IMR-90 (cell line): ENCODE measurements around the gene C15orf39. TPM values are rescaled to one million over a fixed set of nuclear protein-coding genes. Genes with fewer than 3 reads are reported as not detected.

Experiments
- ATAC-seq: fragments of 200-7000 bp; cut with Tn5 transposase; 2 replicates; pipeline ENCODE4 v1.9.1; 2020; ENCODE audit warnings: low read depth, mild to moderate bottlenecking, moderate library complexity
- BruUV-seq: library from RNA; stranded (reverse); fragments of 400-500 nt; replicated peaks from 2 replicates; lab custom pipeline; 2021; lab: Mats Ljungman, UMichigan
- CTCF ChIA-PET: fragments of 300-600 bp; formaldehyde crosslinking; extraction: SDS; loops from one replicate; lab custom pipeline; 2021; ENCODE audit warnings: antibody characterized with exemption; lab: Yijun Ruan, JAX
- POLR2A ChIA-PET: fragments of 300-600 bp; sonication (Branson Sonifier 250); formaldehyde crosslinking; loops from one replicate; lab custom pipeline; 2022; ENCODE audit warnings: antibody characterized with exemption; ENCODE audit not compliant: unreplicated experiment; lab: Charles Lee
- DNase-seq: peaks from one replicate; pipeline ENCODE4 v3.0.0; 2013
- H2AFZ ChIP-seq: replicated peaks from 2 replicates; pipeline ENCODE3; 2013; ENCODE audit warnings: low read length, mild to moderate bottlenecking; ENCODE audit not compliant: poor library complexity
- H2AK5ac ChIP-seq: 2 replicates; pipeline ENCODE4 v1.6.1; 2013; ENCODE audit warnings: low read depth, low read length, inconsistent platforms
- H2AK9ac ChIP-seq: replicated peaks from 2 replicates; pipeline ENCODE3; 2013; ENCODE audit warnings: mild to moderate bottlenecking, low read depth, low read length, moderate library complexity; ENCODE audit not compliant: poor library complexity
- H2BK120ac ChIP-seq: 2 replicates; pipeline ENCODE4 v1.6.1; 2013; ENCODE audit warnings: low read depth, low read length, inconsistent platforms
- H2BK15ac ChIP-seq: 3 replicates; pipeline ENCODE4 v1.6.1; 2013; ENCODE audit warnings: low read depth, low read length, inconsistent platforms
- H2BK20ac ChIP-seq: 2 replicates; pipeline ENCODE4 v1.6.1; 2013; ENCODE audit warnings: low read depth, mild to moderate bottlenecking, inconsistent platforms, low read length, moderate library complexity
- H2BK5ac ChIP-seq: 2 replicates; pipeline ENCODE4 v1.6.1; 2013; ENCODE audit warnings: mild to moderate bottlenecking, low read depth, low read length, inconsistent platforms; ENCODE audit not compliant: poor library complexity, severe bottlenecking
- H3K14ac ChIP-seq: replicated peaks from 2 replicates; pipeline ENCODE4 v1.6.1; 2013; ENCODE audit warnings: low read depth, low read length, inconsistent platforms
- H3K18ac ChIP-seq: 2 replicates; pipeline ENCODE4 v1.6.1; 2013; ENCODE audit warnings: low read depth, low read length, control low read depth
- H3K23ac ChIP-seq: 2 replicates; pipeline ENCODE4 v1.6.1; 2013; ENCODE audit warnings: low read depth, low read length, inconsistent platforms
- H3K27ac ChIP-seq: 2 replicates; pipeline ENCODE4 v1.5.1; 2013; ENCODE audit warnings: mild to moderate bottlenecking, control low read depth, low read length; ENCODE audit not compliant: insufficient read depth
- H3K27me3 ChIP-seq: 2 replicates; pipeline ENCODE4 v1.6.1; 2013; ENCODE audit warnings: low read length; ENCODE audit not compliant: control insufficient read depth, insufficient read depth
- H3K36me3 ChIP-seq: 2 replicates; pipeline ENCODE4 v1.6.1; 2013; ENCODE audit warnings: low read length, mixed read lengths; ENCODE audit not compliant: control insufficient read depth, insufficient read depth
- H3K4ac ChIP-seq: 2 replicates; pipeline ENCODE4 v1.6.1; 2013; ENCODE audit warnings: low read depth, low read length, inconsistent platforms
- H3K4me1 ChIP-seq: 2 replicates; pipeline ENCODE4 v1.6.1; 2013; ENCODE audit warnings: low read length, mixed read lengths; ENCODE audit not compliant: control insufficient read depth, insufficient read depth
- H3K4me2 ChIP-seq: 2 replicates; pipeline ENCODE4 v1.6.1; 2013; ENCODE audit warnings: low read depth, mild to moderate bottlenecking, control low read depth, low read length, moderate library complexity
- H3K4me3 ChIP-seq: 2 replicates; pipeline ENCODE4 v1.5.1; 2013; ENCODE audit warnings: low read depth, mild to moderate bottlenecking, control low read depth, low read length, moderate library complexity; ENCODE audit not compliant: insufficient read depth
- H3K56ac ChIP-seq: 2 replicates; pipeline ENCODE4 v1.6.1; 2013; ENCODE audit warnings: low read length, inconsistent platforms; ENCODE audit not compliant: insufficient read depth; ENCODE audit errors: extremely low read depth
- H3K79me1 ChIP-seq, 2 experiments: 2 replicates each; pipeline ENCODE4 v1.6.1; 2013; ENCODE audit warnings: low read length in 2 of 2, inconsistent platforms in 1 of 2, low read depth in 1 of 2
- H3K9ac ChIP-seq: 2 replicates; pipeline ENCODE4 v1.6.1; 2013; ENCODE audit warnings: low read depth, low read length, control low read depth
- H3K9me1 ChIP-seq: 2 replicates; pipeline ENCODE4 v1.6.1; 2013; ENCODE audit warnings: low read length, inconsistent platforms; ENCODE audit not compliant: insufficient read depth
- H3K9me3 ChIP-seq: 2 replicates; pipeline ENCODE4 v1.6.1; 2013; ENCODE audit warnings: low read length; ENCODE audit not compliant: control insufficient read depth, insufficient read depth
- H4K20me1 ChIP-seq: 2 replicates; pipeline ENCODE4 v1.6.1; 2013; ENCODE audit warnings: low read length, inconsistent platforms; ENCODE audit not compliant: insufficient read depth
- H4K5ac ChIP-seq: 2 replicates; pipeline ENCODE4 v1.6.1; 2013; ENCODE audit warnings: mild to moderate bottlenecking, low read depth, low read length, control low read depth
- H4K8ac ChIP-seq, 2 experiments: 2 replicates each; pipeline ENCODE4 v1.6.1; 2013; ENCODE audit warnings: low read depth in 2 of 2, low read length in 2 of 2, control low read depth in 1 of 2, inconsistent platforms in 1 of 2
- H4K91ac ChIP-seq: 2 replicates; pipeline ENCODE4 v1.6.1; 2013; ENCODE audit warnings: low read depth, low read length, inconsistent platforms; ENCODE audit not compliant: insufficient read depth
- CHD1 ChIP-seq: IDR thresholded peaks from 2 replicates; pipeline ENCODE4 v1.6.1; 2012; ENCODE audit warnings: low read depth, low read length, improper control_type of control experiment
- MAFK ChIP-seq: IDR thresholded peaks from 2 replicates; pipeline ENCODE4 v1.6.1; 2012; ENCODE audit warnings: low read depth, low read length, improper control_type of control experiment
- MXI1 ChIP-seq: IDR thresholded peaks from 2 replicates; pipeline ENCODE4 v1.6.1; 2012; ENCODE audit warnings: low read depth, mild to moderate bottlenecking, low read length, moderate library complexity, borderline replicate concordance
- POLR2A ChIP-seq: IDR thresholded peaks from 2 replicates; pipeline ENCODE4 v1.6.1; 2012; ENCODE audit warnings: mild to moderate bottlenecking, low read depth, low read length
- RCOR1 ChIP-seq: IDR thresholded peaks from 2 replicates; pipeline ENCODE4 v1.6.1; 2012; ENCODE audit warnings: mild to moderate bottlenecking, low read length, improper control_type of control experiment; ENCODE audit not compliant: insufficient replicate concordance
- RFX5 ChIP-seq: IDR thresholded peaks from 2 replicates; pipeline ENCODE4 v1.8.0; 2012; ENCODE audit warnings: low read depth, mild to moderate bottlenecking, low read length, moderate library complexity
- SMC3 ChIP-seq: fragments of 150-350 bp; IDR thresholded peaks from 2 replicates; pipeline ENCODE4 v1.6.1; 2016; ENCODE audit warnings: low read depth, mild to moderate bottlenecking, antibody characterized with exemption, low read length, moderate library complexity
- WGBS, 2 experiments: methylation state at CpG; one replicate each; pipeline versions ENCODE4 v1.1.5 to v1.1.7; 2013; ENCODE audit warnings: missing lambda C conversion rate in 2 of 2; ENCODE audit not compliant: insufficient read length in 1 of 2; ENCODE audit errors: extremely low coverage in 2 of 2; 5-methylcytosine and 5-hydroxymethylcytosine counted together
- dilution Hi-C: fragments of 300-500 bp; cut with HindIII; formaldehyde crosslinking; loops from one replicate; pipeline ENCODE4 v1.14.3; 2018; ENCODE audit warnings: low sequenced_read_pairs; ENCODE audit not compliant: unreplicated experiment
- in situ Hi-C: fragments of 300-500 bp; cut with MboI; formaldehyde crosslinking; loops from 3 replicates; pipeline ENCODE4 v1.14.3; 2019; ENCODE audit warnings: low sequenced_read_pairs, inconsistent platforms, mixed read lengths
- intact Hi-C: fragments of 100-400 bp; cut with micrococcal nuclease; formaldehyde crosslinking; loops from 2 replicates; pipeline ENCODE4 v1.10.0; 2022
- polyA plus RNA-seq, 3 experiments: library from polyadenylated mRNA; depleted of rRNA; stranded (reverse); fragments of >200 nt; gene quantifications; 2 replicates each; pipeline ENCODE4 v1.2.3, GENCODE V29; 2012; ENCODE audit warnings: low replicate concordance in 1 of 3
- total RNA-seq: library from RNA; depleted of rRNA; stranded (reverse); fragments of >200 nt; gene quantifications from 2 replicates; pipeline ENCODE4 v1.2.3, GENCODE V29; 2012
- TF ChIP-seq, protein P1 (sequence below): fragments of 150-350 bp; IDR thresholded peaks from 2 replicates; pipeline ENCODE4 v1.6.1; 2016; ENCODE audit warnings: low read depth, mild to moderate bottlenecking, low read length, moderate library complexity, borderline replicate concordance

C15orf39 gene
- total and polyA plus RNA-seq, 2 of the 4 experiments (the other 2 are of a cell fraction): 1.3 to 5.7 TPM

DNA sequence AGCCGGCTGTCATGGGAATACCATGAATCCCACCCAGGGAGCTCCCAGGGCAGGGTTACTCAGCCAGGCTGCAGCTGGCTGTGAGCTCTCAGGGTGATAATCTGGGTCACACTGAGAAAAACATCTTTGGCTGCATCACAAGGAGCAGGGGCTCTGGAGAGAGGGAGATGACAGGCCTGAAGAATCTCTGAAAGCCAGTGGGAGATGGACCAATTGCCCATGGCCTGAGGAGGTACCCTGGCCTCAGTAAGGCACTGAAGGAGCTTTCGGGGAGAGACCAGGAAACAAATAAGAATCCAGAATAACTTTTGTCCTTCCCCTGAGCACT lies 28.3 kb downstream of the C15orf39 start:
- Histone ChIP-seq H2BK20ac (no peak overlapping the region), H2BK120ac (no peak overlapping the region), H3K4ac (no peak overlapping the region), H3K27ac (no peak overlapping the region), H3K4me3 (no peak overlapping the region), H3K23ac (no peak overlapping the region), H3K14ac (no peak overlapping the region), H3K4me2 (no peak overlapping the region), H2BK15ac (no peak overlapping the region), H3K18ac (no peak overlapping the region), H2AK9ac (no peak overlapping the region), H3K9me1 (no peaks in the 10 kb centered on the region), H4K91ac (no peak overlapping the region), H3K56ac (no peak overlapping the region), H2AFZ (no peak overlapping the region), H2AK5ac (no peak overlapping the region), H4K20me1 (no peaks in the 10 kb centered on the region), H3K36me3 (no peaks in the 10 kb centered on the region), H3K9ac (no peak overlapping the region), H4K8ac (no peak overlapping the region), H2BK5ac (no peak overlapping the region), H3K79me1 (no peaks in the 10 kb centered on the region), H3K9me3 (no peaks in the 10 kb centered on the region), H3K27me3 (peaks cover 68% of the 10 kb centered on the region), H3K4me1 (no peaks in the 10 kb centered on the region), H4K5ac (no peak overlapping the region)
- ChIA-PET POLR2A (interaction anchor here (0.5 kb wide), 1 partner anchor 238 kb away, joined by 3 read pairs; no protein-coding TSS in a partner anchor), CTCF (no interaction called here)
- ATAC-seq (no peak), DNase-seq (no peak)
- no peak for TF ChIP-seq CHD1
- TF ChIP-seq MAFK: no peak
- TF ChIP-seq POLR2A: no peak
- TF ChIP-seq MXI1: no peak
- no peak for TF ChIP-seq RFX5
- TF ChIP-seq RCOR1: no peak
- TF ChIP-seq, protein P1, sequence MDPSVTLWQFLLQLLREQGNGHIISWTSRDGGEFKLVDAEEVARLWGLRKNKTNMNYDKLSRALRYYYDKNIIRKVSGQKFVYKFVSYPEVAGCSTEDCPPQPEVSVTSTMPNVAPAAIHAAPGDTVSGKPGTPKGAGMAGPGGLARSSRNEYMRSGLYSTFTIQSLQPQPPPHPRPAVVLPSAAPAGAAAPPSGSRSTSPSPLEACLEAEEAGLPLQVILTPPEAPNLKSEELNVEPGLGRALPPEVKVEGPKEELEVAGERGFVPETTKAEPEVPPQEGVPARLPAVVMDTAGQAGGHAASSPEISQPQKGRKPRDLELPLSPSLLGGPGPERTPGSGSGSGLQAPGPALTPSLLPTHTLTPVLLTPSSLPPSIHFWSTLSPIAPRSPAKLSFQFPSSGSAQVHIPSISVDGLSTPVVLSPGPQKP: no peak
- TF ChIP-seq SMC3: no peak
- no CpG with 5 or more reads among the region's 2 CpGs for WGBS, 2 experiments
- no TSS peak for BruUV-seq
- in situ Hi-C loops (no loop called here), intact Hi-C loops (no loop called here), dilution Hi-C loops (no loop called here)
